GM12874 (cell line): ENCODE results near the gene DCC.

Source experiments
- CTCF ChIP-seq: IDR thresholded peaks from 2 replicates; pipeline ENCODE4 v1.5.1; 2011; ENCODE audit warnings: low read depth, mild to moderate bottlenecking, control low read depth, low read length, moderate library complexity; ENCODE audit not compliant: insufficient read depth

Gene DCC

DNA sequence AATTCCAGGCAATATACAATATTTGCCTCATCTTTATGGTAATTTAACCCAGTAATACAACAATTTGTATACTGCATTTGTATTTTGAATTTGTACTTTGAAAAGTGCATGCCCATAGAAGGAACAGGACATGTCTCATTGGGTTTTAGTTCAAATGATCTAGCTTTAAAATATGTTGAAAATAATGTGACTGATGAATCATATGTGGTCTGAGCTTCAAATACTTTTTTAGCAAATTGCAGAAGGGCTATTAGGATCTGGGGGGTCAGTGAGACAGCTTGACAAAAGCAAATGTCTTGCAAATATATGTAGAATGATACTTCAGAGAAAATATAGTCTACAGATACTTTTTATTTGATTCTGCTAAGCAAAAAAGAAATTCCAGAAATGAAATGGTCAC, 248.9 kb downstream of the DCC start:
- TF ChIP-seq CTCF, result no peak

- TF ChIP-seq CTCF, result no peak
These were observed 256.9 kb downstream of the DCC start for GRCh38 chr18:52596748-52597435.

GRCh38 chr18:52598921-52599320, 258.9 kb downstream of the DCC start:
- no peak for TF ChIP-seq CTCF

- no peak for TF ChIP-seq CTCF
These were observed 262.8 kb downstream of the DCC start for GRCh38 chr18:52602820-52603219.

DNA sequence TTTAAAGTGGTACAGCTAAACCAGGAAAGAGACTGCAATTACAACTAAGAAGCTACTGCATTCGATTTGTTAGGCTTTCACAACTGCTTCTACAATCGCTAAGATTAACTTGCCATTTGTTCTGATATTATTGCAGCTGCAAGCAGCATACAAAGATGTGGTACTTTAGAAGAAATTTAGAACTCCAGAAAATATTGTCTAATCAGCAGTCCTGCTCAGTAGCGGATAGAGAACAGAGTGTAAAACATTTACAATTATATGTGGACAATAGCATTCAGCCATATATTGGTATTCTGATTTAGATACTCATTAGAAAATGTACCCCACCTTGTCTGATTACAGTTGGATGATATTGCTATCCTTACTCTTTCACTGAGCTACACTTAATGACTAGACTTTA, 265.3 kb downstream of the DCC start:
- no peak for TF ChIP-seq CTCF

- TF ChIP-seq CTCF, result no peak
These were observed 268.0 kb downstream of the DCC start for GRCh38 chr18:52607985-52608384.

DNA sequence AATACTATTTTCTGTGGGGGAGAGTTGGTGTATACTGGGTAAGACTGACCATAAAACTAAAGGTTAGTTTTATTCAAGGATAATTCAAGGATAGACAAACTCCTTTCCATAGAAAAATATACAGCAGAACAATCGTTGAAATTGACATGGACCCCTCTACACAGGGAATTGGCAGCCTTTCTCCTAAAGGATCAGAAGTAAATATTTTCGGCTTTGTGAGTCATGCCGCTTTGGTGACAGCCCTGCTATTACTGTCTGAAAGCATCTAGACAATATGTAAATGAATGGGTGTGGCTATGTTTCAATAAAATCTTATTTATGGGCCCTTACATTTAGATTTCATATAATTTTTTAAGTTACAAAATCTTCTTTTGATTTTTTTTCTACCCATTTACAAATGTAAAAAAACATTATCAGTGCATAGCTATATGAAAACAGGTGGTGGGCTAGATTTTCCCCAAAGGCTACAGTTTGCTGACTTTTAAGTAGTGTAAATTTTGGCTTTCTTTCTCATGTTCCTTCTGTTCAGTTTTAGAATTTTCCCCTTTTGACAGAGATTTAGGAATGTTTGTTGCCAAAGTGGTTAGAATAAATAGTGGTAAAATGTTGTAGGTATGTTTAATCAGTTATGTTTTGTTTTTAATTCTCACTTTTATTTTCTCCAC, 270.6 kb downstream of the DCC start:
- TF ChIP-seq CTCF, result no peak
